Skin of body (tissue), 2 donors: ENCODE measurements around the gene SEMA3B. TPM values are rescaled to one million over a fixed set of nuclear protein-coding genes. Genes with fewer than 3 reads are reported as not detected.
A peak's percentile ranks its signal among the peaks of the same experiment; 100 is the strongest.
"Not testable (repeated sequence)": the region's sequence is repeated elsewhere in the genome, so short reads cannot be mapped to it uniquely, and the experiment has no call there.

Source experiments
- DNase-seq: peaks from one replicate; lab custom pipeline; 2025; lab: John Stamatoyannopoulos, UW
- total RNA-seq: library from RNA; depleted of rRNA; stranded (reverse); fragments of >200 nt; gene quantifications from one replicate; pipeline ENCODE4 v1.2.3, GENCODE V29; 2014

The SEMA3B gene
- total RNA-seq, 1 donor from 2014 or later: 21.8 TPM

GRCh38 chr3:50258029-50258680 is 10.8 kb upstream of the SEMA3B start:
- DNase-seq: no peak

DNA sequence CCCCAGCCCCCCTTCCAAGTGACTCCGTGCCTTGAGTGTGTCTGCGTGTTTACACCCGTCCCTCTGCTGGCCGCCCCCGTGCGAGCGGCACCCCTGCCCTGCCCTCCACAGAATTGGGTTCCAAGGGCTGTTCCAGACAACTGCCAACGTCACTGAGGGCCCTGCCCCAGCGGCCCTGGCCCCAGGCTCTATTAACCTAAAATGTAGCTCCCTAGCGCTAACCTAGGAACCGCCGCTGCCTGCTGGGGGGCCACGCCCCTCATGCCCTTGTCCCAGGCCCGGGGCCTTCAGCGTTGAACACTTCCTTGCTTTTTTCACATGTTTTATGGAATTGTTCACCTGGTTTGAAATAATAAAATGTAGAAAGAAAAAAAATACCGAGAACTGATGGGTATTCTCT is 10.0 kb upstream of the SEMA3B start:
- DNase-seq: no peak

DNA sequence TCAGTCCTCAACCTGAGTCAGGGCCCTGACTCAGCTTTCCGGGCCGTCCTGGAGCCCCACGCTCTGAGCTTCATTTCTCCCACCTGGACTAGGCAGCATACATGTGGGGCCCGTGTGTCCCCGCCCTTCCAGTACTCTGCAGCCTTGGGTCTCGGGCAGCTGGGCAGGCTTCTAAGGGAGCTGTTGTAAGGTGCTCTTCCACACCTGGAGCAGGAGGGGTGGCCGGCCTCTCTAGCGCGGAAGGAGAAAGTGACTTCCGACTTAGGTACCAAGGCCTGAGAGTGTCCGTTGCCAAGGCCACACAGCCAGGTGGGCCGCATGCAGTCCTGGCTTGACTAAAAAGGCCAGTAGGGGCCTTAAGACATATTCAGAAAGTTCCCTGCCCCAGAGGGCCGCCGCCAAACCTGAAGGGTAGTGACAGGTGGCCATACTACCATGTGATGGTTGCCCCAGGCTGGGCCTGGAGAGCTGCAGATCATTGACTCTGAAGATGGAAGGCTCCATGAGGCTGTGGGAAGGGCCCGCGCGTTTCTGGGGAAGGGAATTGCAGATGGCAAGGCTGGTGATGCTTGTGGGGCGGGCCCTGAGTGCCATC is 9.4 kb upstream of the SEMA3B start:
- no peak for DNase-seq

GRCh38 chr3:50260027-50260941 is 8.7 kb upstream of the SEMA3B start:
- DNase-seq: peak; percentile 91

DNA sequence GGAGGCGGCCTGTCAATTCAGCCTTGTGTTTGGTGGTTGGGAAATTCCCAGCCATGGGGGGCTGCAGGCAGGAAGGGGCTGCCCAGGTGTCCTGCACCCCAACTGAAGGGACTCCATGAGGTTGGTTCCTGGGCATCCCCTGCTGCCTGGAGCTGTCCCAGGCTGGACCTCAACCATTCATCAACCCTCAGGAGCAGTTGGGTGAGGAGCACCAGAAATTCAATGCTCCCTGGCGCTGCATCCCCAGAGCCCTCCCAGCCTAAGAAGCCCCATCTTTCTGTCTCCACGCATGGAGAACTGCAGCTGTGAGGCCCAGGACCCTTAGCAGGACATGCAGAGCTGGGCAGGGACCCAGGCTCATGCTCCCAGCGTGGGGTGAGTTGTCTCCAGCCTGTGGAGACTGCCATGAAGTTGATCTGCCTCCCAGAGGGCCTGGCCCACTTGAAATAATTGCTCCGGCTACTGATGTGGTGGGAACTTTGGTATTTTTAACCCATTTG is 8.0 kb upstream of the SEMA3B start:
- DNase-seq: no peak

DNA sequence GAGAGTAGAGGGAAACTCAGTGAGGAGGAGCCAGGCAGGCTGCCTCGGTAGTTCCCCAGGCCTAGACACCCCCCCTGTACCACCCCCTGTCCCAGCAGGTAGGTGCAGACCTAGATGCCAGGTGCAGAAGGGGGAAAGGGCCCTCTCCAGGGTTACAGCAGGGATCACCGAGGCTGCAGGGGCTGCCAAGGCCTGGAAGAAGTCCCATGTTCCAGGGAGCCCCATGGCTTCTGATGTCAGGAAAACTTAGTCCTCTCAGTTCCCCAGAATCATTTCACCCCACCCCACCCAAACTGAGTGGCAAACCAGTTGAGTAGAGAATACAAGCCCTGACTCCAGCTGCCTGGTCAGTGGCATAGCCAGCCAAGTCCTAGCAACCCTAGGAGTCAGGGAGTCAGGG is 7.4 kb upstream of the SEMA3B start:
- DNase-seq: no peak

DNA sequence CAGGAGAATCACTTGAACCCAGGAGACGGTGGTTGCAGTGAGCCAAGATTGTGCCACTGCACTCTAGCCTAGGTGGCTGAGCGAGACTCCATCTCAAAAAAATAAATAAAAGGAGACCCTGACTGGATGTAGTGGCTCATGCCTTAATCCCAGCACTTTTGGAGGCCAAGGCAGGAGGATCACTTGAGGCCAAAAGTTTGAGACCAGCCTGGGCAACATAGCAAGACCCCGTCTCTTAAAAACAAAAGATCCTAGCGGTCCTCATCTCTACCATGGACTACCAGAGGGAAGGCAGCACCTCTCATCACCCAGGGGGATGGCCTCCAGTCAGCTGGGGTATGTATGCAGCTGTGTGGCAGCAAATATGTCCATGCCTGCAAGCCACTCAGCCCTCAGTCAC is 6.7 kb upstream of the SEMA3B start:
- not testable (repeated sequence) for DNase-seq

DNA sequence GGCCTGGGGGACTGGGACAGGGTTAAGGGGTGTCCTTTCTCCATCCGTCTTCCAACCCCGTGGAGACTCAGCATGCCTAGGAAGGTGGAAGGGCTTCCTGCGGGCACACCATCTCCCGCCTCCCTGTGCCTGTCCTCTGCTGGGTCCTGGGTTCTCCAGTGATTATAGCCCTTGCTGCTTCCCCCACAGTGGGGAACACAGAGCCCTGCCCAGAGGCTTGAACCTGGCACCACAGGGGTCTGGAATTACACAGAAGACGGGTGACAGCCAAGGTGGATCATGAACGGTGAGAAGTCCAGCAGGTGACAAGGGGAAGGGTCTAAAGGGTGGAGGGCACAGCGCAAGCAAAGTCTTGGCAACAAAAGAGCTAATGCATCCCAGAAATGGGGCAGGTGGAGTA is 6.2 kb upstream of the SEMA3B start:
- no peak for DNase-seq

GRCh38 chr3:50263478-50264382 is 5.2 kb upstream of the SEMA3B start:
- no peak for DNase-seq

DNA sequence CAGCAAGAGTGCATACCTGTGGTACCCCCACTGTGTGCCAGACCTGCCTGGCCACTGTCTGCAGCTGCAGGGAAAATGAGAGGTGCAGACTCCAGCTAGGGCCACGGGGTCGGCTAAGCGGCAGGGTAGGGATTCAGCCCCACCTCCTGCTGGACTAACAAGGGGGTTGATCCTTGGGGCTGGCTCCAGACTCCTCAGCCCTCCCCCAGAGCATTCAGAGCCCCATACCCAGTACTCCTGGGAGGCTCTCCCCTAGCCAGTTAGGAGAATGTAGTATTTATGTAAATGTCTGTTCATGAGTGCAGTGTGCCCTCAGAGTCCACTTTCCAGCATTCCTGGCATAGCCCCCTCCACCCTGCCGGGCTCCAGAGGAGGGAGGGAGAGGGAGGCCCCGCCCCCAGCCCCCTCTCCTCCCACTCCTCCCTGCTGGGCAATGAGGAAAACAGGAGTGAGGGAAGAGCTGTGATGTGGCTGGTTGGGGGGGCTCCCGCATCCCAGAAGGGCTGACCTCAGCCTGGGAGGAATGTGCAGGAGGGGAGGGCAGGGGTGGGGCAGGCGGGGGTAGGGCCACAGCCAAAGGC is 4.5 kb upstream of the SEMA3B start:
- peak; percentile 90 for DNase-seq

- no peak for DNase-seq
Observed at GRCh38 chr3:50264964-50265485, 3.9 kb upstream of the SEMA3B start.

GRCh38 chr3:50265571-50265970 is 3.4 kb upstream of the SEMA3B start:
- DNase-seq: no peak

DNA sequence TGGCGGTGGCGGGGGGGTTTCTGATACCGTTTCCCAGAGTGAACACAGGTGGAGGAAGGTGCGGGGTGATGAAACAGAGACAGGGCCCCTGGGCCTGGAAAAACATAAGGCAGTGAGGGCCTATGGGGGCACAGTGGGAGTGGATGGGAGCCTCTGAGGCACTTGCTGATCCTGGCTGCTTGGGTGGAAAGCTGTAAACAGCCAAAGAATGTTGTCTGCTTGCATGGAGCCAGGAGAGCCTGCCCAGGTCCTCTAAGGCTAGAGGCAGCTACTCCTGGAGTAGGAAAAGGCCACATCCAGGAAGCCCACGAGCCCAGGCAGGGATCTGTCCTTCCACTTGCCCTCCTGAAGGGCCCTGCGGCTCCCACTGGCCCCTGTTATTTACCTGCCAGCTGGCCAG is 2.9 kb upstream of the SEMA3B start:
- DNase-seq: no peak

DNA sequence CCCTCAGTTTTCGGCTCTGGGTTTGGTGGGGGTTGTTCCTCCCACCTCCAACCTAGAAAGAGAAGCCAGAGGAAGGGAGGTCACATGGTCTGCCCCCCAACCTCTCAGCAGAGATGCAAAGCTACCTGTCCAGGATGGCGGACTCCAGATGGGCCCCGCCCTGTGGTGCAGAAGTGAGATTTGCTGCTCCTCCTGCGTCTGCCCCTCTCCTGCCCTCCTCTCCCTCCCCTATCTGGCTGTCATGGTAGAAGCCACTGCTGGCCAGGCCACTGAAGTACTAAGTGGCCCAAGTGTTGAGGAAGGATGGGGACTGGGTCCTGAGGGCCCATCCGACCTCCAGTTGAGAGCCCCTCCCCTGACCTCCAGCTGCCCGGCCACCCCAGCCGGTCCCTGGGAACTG is 2.1 kb upstream of the SEMA3B start:
- DNase-seq: no peak

GRCh38 chr3:50267280-50267913 is 1.6 kb upstream of the SEMA3B start:
- DNase-seq: no peak

DNA sequence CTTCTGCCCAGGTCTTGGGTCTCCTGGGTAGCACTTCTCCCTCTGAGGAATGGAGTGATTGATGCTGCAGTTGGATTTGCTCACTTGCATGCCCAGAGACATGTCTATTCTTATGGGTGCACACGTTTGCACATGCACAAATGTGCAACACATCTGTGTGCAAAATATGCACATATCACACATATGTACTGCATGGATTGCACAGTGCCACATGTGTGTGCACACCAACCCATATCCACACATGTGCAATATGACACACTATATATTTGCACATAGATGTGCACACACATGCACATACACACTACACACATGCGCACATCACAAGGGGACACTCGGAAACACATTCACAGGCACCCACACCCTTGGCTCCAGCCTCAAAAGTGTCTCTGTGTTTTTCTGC is 671 bp upstream of the SEMA3B start:
- no peak for DNase-seq

GRCh38 chr3:50269460-50269859 is 513 bp downstream of the SEMA3B start:
- DNase-seq: no peak

DNA sequence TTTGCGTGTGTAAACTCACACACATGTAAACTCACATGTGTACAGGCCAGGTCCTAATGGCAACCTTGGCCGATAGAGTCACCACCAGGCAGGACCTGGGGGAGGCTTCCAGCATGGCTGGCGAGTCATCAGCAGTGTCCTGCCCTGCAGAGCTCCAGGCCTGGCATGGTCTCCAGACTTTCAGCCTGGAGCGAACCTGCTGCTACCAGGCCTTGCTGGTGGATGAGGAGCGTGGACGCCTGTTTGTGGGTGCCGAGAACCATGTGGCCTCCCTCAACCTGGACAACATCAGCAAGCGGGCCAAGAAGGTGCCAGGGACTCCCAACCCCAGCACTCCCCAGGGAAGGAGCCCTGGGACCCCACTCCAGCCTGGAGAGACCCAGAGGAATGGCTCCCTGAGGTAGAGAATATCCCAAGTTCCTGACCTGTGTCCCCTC is 1.0 kb downstream of the SEMA3B start:
- no peak for DNase-seq

GRCh38 chr3:50270422-50271224 is 1.7 kb downstream of the SEMA3B start:
- DNase-seq: no peak
